Colonic mucosa (tissue), 4 donors: Measurements from ENCODE around the gene SSNA1. TPM values are rescaled to one million over a fixed set of nuclear protein-coding genes. Genes with fewer than 3 reads are reported as not detected.
A peak's percentile ranks its signal among the peaks of the same experiment; 100 is the strongest.

Source experiments
- DNase-seq: peaks from one replicate; pipeline ENCODE4 v3.0.0-alpha.2; 2020
- H3K27ac ChIP-seq: fragments of 200-600 bp; one replicate; pipeline ENCODE4 v1.8.0; 2021
- H3K27me3 ChIP-seq: fragments of 200-600 bp; one replicate; pipeline ENCODE4 v1.8.0; 2021
- H3K36me3 ChIP-seq: fragments of 200-600 bp; one replicate; pipeline ENCODE4 v1.8.0; 2021
- H3K4me1 ChIP-seq: fragments of 200-600 bp; one replicate; pipeline ENCODE4 v1.8.0; 2021; ENCODE audit warnings: mild to moderate bottlenecking
- H3K4me3 ChIP-seq: fragments of 200-600 bp; one replicate; pipeline ENCODE4 v1.8.0; 2021
- H3K9ac ChIP-seq, 2 donors: one replicate each; pipeline ENCODE4 v1.7.0; 2013; ENCODE audit warnings: control low read depth in 2 of 2, low read depth in 2 of 2, low read length in 2 of 2
- H3K9me3 ChIP-seq: fragments of 200-600 bp; one replicate; pipeline ENCODE4 v1.8.0; 2021
- intact Hi-C: fragments of 100-400 bp; cut with DNase I; formaldehyde crosslinking; loops from one replicate; pipeline ENCODE4 v1.14.1; 2022
- total RNA-seq, 2 donors: library from RNA; stranded (reverse); fragmentation: NEBNext Ultra II Directional in 1 of 2; extraction: Animal tissue kit (Norgen Biotek cat#: 25700) in 1 of 2; gene quantifications; one replicate each; pipeline ENCODE4 v1.2.1, GENCODE V29; 2021
- TF ChIP-seq, protein P1 (sequence below): fragments of 200-600 bp; IDR thresholded peaks from one replicate; pipeline ENCODE4 v1.8.0; 2022; ENCODE audit warnings: antibody characterized with exemption, mild to moderate bottlenecking
- donor health status: healthy.
- donor health status: DM: no; HTN: no; CAD: no.
- donor health status: DM: no; HTN: no; CAD: no.

SSNA1 gene
- total RNA-seq, 2 donors from 2014 or later = 60.0 to 100 TPM

DNA sequence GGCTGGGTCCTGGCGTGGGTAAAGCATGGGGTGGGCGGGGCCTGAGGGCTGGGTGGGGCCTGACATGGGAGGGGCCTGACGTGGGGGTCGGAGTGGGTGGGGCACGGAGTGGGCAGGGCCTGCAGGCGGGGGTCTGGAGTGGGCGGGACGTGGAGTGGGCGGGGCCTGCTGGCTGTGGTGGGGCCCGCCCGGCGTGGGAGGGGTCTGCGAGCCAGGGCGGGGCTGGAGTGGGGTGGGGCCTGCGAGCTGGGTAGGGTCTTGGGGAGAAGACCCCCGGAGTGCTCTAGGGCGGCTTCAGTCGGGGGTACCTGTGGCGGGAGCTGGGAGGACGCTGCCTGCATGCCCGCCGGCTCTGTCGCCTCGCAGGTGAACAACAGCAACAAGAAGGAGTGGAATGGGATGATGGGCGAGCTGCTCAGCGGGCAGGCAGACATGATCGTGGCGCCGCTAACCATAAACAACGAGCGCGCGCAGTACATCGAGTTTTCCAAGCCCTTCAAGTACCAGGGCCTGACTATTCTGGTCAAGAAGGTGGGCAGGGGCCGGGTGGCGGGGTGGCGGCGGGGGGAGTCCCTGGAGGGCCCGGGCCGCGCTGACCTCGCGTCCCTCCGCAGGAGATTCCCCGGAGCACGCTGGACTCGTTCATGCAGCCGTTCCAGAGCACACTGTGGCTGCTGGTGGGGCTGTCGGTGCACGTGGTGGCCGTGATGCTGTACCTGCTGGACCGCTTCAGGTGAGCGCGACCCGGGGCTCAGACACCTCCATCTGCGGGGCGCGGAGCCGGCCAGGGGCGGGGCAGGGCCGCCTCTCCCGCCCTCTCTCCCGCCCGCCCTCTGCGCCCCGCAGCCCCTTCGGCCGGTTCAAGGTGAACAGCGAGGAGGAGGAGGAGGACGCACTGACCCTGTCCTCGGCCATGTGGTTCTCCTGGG, 26.7 kb upstream of the SSNA1 start:
- DNase-seq = no peak
- TF ChIP-seq, protein P1, sequence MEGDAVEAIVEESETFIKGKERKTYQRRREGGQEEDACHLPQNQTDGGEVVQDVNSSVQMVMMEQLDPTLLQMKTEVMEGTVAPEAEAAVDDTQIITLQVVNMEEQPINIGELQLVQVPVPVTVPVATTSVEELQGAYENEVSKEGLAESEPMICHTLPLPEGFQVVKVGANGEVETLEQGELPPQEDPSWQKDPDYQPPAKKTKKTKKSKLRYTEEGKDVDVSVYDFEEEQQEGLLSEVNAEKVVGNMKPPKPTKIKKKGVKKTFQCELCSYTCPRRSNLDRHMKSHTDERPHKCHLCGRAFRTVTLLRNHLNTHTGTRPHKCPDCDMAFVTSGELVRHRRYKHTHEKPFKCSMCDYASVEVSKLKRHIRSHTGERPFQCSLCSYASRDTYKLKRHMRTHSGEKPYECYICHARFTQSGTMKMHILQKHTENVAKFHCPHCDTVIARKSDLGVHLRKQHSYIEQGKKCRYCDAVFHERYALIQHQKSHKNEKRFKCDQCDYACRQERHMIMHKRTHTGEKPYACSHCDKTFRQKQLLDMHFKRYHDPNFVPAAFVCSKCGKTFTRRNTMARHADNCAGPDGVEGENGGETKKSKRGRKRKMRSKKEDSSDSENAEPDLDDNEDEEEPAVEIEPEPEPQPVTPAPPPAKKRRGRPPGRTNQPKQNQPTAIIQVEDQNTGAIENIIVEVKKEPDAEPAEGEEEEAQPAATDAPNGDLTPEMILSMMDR = no peak
- H3K9me3 ChIP-seq = no peaks in the 10 kb centered on the region
- no peak overlapping the region for H3K27ac ChIP-seq
- H3K27me3 ChIP-seq = peaks cover 80% of the 10 kb centered on the region
- no peak overlapping the region for H3K4me3 ChIP-seq
- H3K9ac ChIP-seq = no peak overlapping the region
- H3K4me1 ChIP-seq = peaks cover 16% of the 10 kb centered on the region
- no peaks in the 10 kb centered on the region for H3K36me3 ChIP-seq
- intact Hi-C loops = no loop called here

DNA sequence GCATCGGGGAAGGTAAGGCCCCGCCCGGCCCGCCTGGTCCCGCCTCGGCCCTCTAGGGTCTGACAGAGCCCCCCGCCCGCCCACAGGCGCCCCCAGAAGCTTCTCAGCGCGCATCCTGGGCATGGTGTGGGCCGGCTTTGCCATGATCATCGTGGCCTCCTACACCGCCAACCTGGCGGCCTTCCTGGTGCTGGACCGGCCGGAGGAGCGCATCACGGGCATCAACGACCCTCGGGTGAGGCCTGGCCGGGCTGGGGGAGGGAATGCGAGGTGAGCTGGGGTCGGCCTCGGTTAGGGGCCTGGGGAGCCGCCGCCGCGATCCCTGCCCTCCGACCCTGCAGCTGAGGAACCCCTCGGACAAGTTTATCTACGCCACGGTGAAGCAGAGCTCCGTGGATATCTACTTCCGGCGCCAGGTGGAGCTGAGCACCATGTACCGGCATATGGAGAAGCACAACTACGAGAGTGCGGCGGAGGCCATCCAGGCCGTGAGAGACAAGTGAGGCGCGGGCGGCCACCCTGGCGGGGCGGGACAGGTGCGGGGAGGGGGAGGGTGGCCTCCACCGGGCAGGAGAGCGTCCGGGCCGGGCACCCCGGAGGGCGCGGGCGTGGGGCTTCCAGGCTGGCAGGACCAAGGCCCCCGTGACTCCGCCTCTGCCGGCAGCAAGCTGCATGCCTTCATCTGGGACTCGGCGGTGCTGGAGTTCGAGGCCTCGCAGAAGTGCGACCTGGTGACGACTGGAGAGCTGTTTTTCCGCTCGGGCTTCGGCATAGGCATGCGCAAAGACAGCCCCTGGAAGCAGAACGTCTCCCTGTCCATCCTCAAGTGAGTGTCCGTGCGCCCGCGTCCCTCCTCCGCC, 25.7 kb upstream of the SSNA1 start:
- intact Hi-C loops = no loop called here
- no peaks in the 10 kb centered on the region for H3K36me3 ChIP-seq
- H3K27me3 ChIP-seq = peaks cover 82% of the 10 kb centered on the region
- H3K4me1 ChIP-seq = peaks cover 20% of the 10 kb centered on the region
- TF ChIP-seq, protein P1 = no peak
- no peak overlapping the region for H3K4me3 ChIP-seq
- H3K9me3 ChIP-seq = no peaks in the 10 kb centered on the region
- peak overlapping the region in 1 of 2 donors; percentile 12 for H3K9ac ChIP-seq
- no peak overlapping the region for H3K27ac ChIP-seq
- DNase-seq = peak; percentile 63

DNA sequence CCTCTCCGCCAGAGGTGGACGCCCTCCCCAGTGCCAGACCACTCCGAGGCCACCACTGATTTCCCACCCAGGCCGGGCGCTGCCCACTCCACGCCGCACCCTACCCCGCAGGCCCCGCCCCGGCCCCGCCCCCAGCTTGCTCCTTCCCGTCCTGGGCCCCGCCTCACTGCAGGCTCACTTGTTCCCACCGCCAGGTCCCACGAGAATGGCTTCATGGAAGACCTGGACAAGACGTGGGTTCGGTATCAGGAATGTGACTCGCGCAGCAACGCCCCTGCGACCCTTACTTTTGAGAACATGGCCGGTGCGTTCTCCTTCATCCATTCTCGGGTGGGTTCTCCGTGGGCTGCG, 25.1 kb upstream of the SSNA1 start:
- intact Hi-C loops = no loop called here

GRCh38 chr9:137163805-137164204, 24.7 kb upstream of the SSNA1 start:
- no peak for DNase-seq
- H3K4me3 ChIP-seq = no peak overlapping the region
- no peak overlapping the region for H3K9ac ChIP-seq
- no peak overlapping the region for H3K27ac ChIP-seq
- H3K36me3 ChIP-seq = no peaks in the 10 kb centered on the region
- no peaks in the 10 kb centered on the region for H3K9me3 ChIP-seq
- TF ChIP-seq, protein P1 = no peak
- peaks cover 89% of the 10 kb centered on the region for H3K27me3 ChIP-seq
- intact Hi-C loops = no loop called here
- H3K4me1 ChIP-seq = peaks cover 27% of the 10 kb centered on the region

More for the DNA sequence above, 25.1 kb upstream of the SSNA1 start:
- H3K36me3 ChIP-seq = no peaks in the 10 kb centered on the region
- peaks cover 86% of the 10 kb centered on the region for H3K27me3 ChIP-seq
- H3K27ac ChIP-seq = no peak overlapping the region
- TF ChIP-seq, protein P1 = no peak
- H3K4me1 ChIP-seq = peaks cover 26% of the 10 kb centered on the region
- no peak overlapping the region for H3K4me3 ChIP-seq
- H3K9me3 ChIP-seq = no peaks in the 10 kb centered on the region
- peak overlapping the region in 1 of 2 donors; percentile 12 for H3K9ac ChIP-seq
- no peak for DNase-seq

DNA sequence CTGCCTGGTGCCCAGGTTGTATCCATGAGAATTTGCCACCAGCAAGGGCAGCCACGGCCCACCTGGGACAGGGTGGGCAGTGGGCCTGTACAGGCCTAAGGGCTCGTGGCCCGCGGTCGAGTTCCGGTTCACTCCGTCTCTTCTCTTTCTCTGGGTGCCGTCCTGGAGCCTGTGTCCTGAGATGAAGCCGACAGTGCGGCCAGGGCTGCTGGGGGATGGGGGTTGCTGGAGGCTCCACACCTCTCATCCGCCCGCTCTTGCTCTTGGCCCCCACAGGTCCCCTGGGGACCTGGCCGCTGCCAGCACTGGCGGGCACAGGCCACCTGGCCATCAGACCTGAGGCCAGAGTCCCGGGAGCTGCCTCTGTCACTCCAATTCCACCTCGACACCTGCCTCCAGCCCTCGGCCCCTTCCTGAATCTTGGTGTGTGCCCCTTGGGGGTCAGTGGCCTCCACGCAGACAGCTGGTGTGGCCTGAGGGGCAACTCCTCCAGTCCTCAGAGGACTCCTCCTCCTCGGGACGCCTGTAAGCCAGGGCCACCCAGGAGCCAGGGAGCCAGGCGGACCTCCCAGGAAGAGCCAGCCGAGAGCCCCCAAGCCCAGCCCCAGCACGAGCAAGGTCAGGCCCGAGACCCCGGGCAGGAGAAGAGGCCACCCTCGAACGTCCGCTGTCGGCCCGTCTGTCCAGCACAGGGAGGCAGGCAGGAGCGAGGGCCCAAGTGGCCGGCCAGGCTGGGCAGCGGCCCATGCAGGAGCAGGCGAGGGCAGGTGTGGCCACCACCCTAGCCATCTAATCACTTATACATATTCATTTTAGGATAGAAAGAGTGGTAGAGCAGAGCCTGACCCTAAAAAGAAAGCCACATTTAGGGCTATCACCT, 23.9 kb upstream of the SSNA1 start:
- intact Hi-C loops = no loop called here
- Histone ChIP-seq H3K9me3 (no peaks in the 10 kb centered on the region), H3K4me1 (peaks cover 27% of the 10 kb centered on the region), H3K9ac (no peak overlapping the region), H3K27ac (no peak overlapping the region), H3K4me3 (no peak overlapping the region), H3K27me3 (peaks cover 89% of the 10 kb centered on the region), H3K36me3 (no peaks in the 10 kb centered on the region)
- TF ChIP-seq, protein P1 = no peak
- DNase-seq = no peak
